ENCODE measurements around the gene ENPP1. TPM values are rescaled to one million over a fixed set of nuclear protein-coding genes. Genes with fewer than 3 reads are reported as not detected.
"Not testable (repeated sequence)": the region's sequence is repeated elsewhere in the genome, so short reads cannot be mapped to it uniquely, and the experiment has no call there.

The ENPP1 gene
- total RNA-seq, 6 donors from 2014 or later = 0.89 to 2.4 (median 1.5) TPM

- ATAC-seq (ENCODE audit: low FRiP score in 2 of 2) (no peak), DNase-seq (no peak)
- Histone ChIP-seq H3K27me3 (no peaks in the 10 kb centered on the region), H3K36me3 (no peaks in the 10 kb centered on the region), H3K4me3 (no peak overlapping the region), H3K9me3 (no peaks in the 10 kb centered on the region), H3K27ac (no peak overlapping the region), H3K4me1 (no peaks in the 10 kb centered on the region)
- WGBS, 2 donors = 76 to 82% methylated on average over 1 of the region's 1 CpG
- TF ChIP-seq EP300 (IDR thresholded peaks at IDR 0.05) (no peak), POLR2A (IDR thresholded peaks at IDR 0.05) (no peak), POLR2AphosphoS5 (IDR thresholded peaks at IDR 0.05) (no peak), CTCF (IDR thresholded peaks at IDR 0.05) (no peak)
Measured at GRCh38 chr6:131910219-131910589, 102.4 kb downstream of the ENPP1 start.

GRCh38 chr6:131910956-131911355 is 103.1 kb downstream of the ENPP1 start:
- TF ChIP-seq POLR2A (IDR thresholded peaks at IDR 0.05) (no peak), POLR2AphosphoS5 (IDR thresholded peaks at IDR 0.05) (no peak)
- no peaks in the 10 kb centered on the region for H3K36me3 ChIP-seq
- no peak overlapping the region for H3K4me3 ChIP-seq
- DNase-seq (no peak), ATAC-seq (ENCODE audit: low FRiP score in 2 of 2) (no peak)
- no peaks in the 10 kb centered on the region for H3K9me3 ChIP-seq
- no peaks in the 10 kb centered on the region for H3K27me3 ChIP-seq
- H3K27ac ChIP-seq = no peak overlapping the region
- WGBS, 2 donors = 67 to 74% methylated on average over 4 of the region's 4 CpGs
- no peaks in the 10 kb centered on the region for H3K4me1 ChIP-seq

- H3K4me3 ChIP-seq = no peak overlapping the region
- DNase-seq (no peak), ATAC-seq (ENCODE audit: low FRiP score in 2 of 2) (no peak)
- no peak overlapping the region for H3K27ac ChIP-seq
- no peaks in the 10 kb centered on the region for H3K27me3 ChIP-seq
- no peaks in the 10 kb centered on the region for H3K36me3 ChIP-seq
- no peaks in the 10 kb centered on the region for H3K9me3 ChIP-seq
- no peaks in the 10 kb centered on the region for H3K4me1 ChIP-seq
- TF ChIP-seq POLR2A (IDR thresholded peaks at IDR 0.05) (no peak), EP300 (IDR thresholded peaks at IDR 0.05) (no peak), POLR2AphosphoS5 (IDR thresholded peaks at IDR 0.05) (no peak), CTCF (IDR thresholded peaks at IDR 0.05) (no peak)
- 36 to 44% methylated on average over 3 of the region's 3 CpGs for WGBS, 2 donors
Measured at GRCh38 chr6:131911951-131912350, 104.1 kb downstream of the ENPP1 start.

- no peaks in the 10 kb centered on the region for H3K4me1 ChIP-seq
- WGBS, 2 donors = 44 to 57% methylated on average over 1 of the region's 1 CpG
- no peaks in the 10 kb centered on the region for H3K9me3 ChIP-seq
- no peak for TF ChIP-seq CTCF (IDR thresholded peaks at IDR 0.05)
- no peak for TF ChIP-seq POLR2A (IDR thresholded peaks at IDR 0.05)
- no peak for TF ChIP-seq EP300 (IDR thresholded peaks at IDR 0.05)
- no peak for TF ChIP-seq POLR2AphosphoS5 (IDR thresholded peaks at IDR 0.05)
- no peak for ATAC-seq (ENCODE audit: low FRiP score in 2 of 2)
- no peak for DNase-seq
- H3K4me3 ChIP-seq = no peak overlapping the region
- no peaks in the 10 kb centered on the region for H3K27me3 ChIP-seq
- H3K27ac ChIP-seq = no peak overlapping the region
- H3K36me3 ChIP-seq = no peaks in the 10 kb centered on the region
Measured at GRCh38 chr6:131914234-131914633, 106.4 kb downstream of the ENPP1 start.

- Histone ChIP-seq H3K27ac (no peak overlapping the region), H3K27me3 (no peaks in the 10 kb centered on the region), H3K9me3 (no peaks in the 10 kb centered on the region), H3K4me1 (no peaks in the 10 kb centered on the region), H3K4me3 (no peak overlapping the region), H3K36me3 (no peaks in the 10 kb centered on the region)
- TF ChIP-seq EP300 (IDR thresholded peaks at IDR 0.05) = no peak
- peak; percentile 57 to 80 (median 67) for TF ChIP-seq CTCF (IDR thresholded peaks at IDR 0.05)
- DNase-seq (peak in 1 of 2 donors; percentile 63), ATAC-seq (ENCODE audit: low FRiP score in 2 of 2) (peak; percentile 52 to 85)
- 29 to 33% methylated on average over 10 of the region's 10 CpGs for WGBS, 2 donors
Measured at GRCh38 chr6:131914967-131915751, 107.3 kb downstream of the ENPP1 start.

GRCh38 chr6:131916091-131916796 is 108.4 kb downstream of the ENPP1 start:
- not testable (repeated sequence) for H3K27me3 ChIP-seq; ATAC-seq (ENCODE audit: low FRiP score in 2 of 2)
- 97 to 100% methylated on average over 1 to 2 of the region's 2 CpGs for WGBS, 2 donors

More at GRCh38 chr6:131916091-131916796, 108.4 kb downstream of the ENPP1 start:
- H3K4me3 ChIP-seq, H3K9me3 ChIP-seq, H3K4me1 ChIP-seq, H3K36me3 ChIP-seq, H3K27ac ChIP-seq, DNase-seq: not testable (repeated sequence)

Data from upper lobe of left lung (tissue), 6 donors.